ENCODE data around the gene TMEM62. TPM values are rescaled to one million over a fixed set of nuclear protein-coding genes. Genes with fewer than 3 reads are reported as not detected.

Gene TMEM62
- total and polyA plus RNA-seq, 9 of the 15 experiments (the other 6 are each of a cell fraction or from before 2014, with no cell fraction given), result 4.4 to 16.6 (median 11.1) TPM

GRCh38 chr15:43105778-43106485 is 27.5 kb upstream of the TMEM62 start, which contains the start of gene UBR1 (continued):
- TF ChIP-seq ZNF398 (CRISPR knock-in tag; IDR thresholded peaks at IDR 0.05) (no peak), RBM25 (IDR thresholded peaks at IDR 0.05; ENCODE audit: low read depth, low read length, severe bottlenecking) (no peak), ZNF518B (CRISPR knock-in tag; IDR thresholded peaks at IDR 0.05) (no peak), ELK3 (CRISPR knock-in tag; IDR thresholded peaks at IDR 0.05) (no peak), ESRRA (IDR thresholded peaks at IDR 0.05; ENCODE audit: borderline replicate concordance, low read depth) (no peak), ZNF24 (IDR thresholded peaks at IDR 0.05) (0 out of 2 replicates have a peak, but pooled peaks have one; percentile 17), SIN3B (IDR thresholded peaks at IDR 0.05; ENCODE audit: low read depth) (no peak), KAT2B (IDR thresholded peaks at IDR 0.05; ENCODE audit: low read depth, low read length) (no peak), RCOR1 (IDR thresholded peaks at IDR 0.05; ENCODE audit: borderline replicate concordance in 1 of 2, low read depth in 2 of 2, low read length in 2 of 2) (peak in 1 of 2 experiments; percentile 39; a peak in 1 of 4 replicates), ZNF134 (CRISPR knock-in tag; conservative IDR thresholded peaks at IDR 0.05) (no peak), ZSCAN32 (CRISPR knock-in tag; IDR thresholded peaks at IDR 0.05) (no peak), EWSR1 (IDR thresholded peaks at IDR 0.05; ENCODE audit: borderline replicate concordance, low read depth, partially characterized antibody) (no peak), U2AF2 (optimal IDR thresholded peaks at IDR 0.05; ENCODE audit: low read depth, low read length) (no peak), PATZ1 (CRISPR knock-in tag; IDR thresholded peaks at IDR 0.05; ENCODE audit: borderline replicate concordance) (no peak), SUPT5H (IDR thresholded peaks at IDR 0.05) (peak; percentile 88), PURB (CRISPR knock-in tag; IDR thresholded peaks at IDR 0.05; ENCODE audit: low read depth) (no peak), CHCHD3 (CRISPR knock-in tag; IDR thresholded peaks at IDR 0.05) (no peak), ZZZ3 (IDR thresholded peaks at IDR 0.05) (no peak)

Measured in K562 (cell line).